K562 (cell line): ENCODE data around the gene PROM2. TPM values are rescaled to one million over a fixed set of nuclear protein-coding genes. Genes with fewer than 3 reads are reported as not detected.

ENCODE experiments used
- ATAC-seq: fragments of 200-7000 bp; cut with Tn5 transposase; 3 replicates; pipeline ENCODE4 v1.9.1; 2020; ENCODE audit warnings: moderate library complexity
- BruUV-seq: library from RNA; stranded (reverse); fragments of 400-500 nt; replicated peaks from 2 replicates; lab custom pipeline; 2021; lab: Mats Ljungman, UMichigan
- CTCF ChIA-PET: fragments of 300-600 bp; formaldehyde crosslinking; extraction: SDS; loops from one replicate; lab custom pipeline; 2021; ENCODE audit warnings: low intra/inter-chr PET ratio; lab: Yijun Ruan, JAX
- POLR2A ChIA-PET: fragments of 300-600, 350-650 bp; sonication (Branson Sonifier 250); formaldehyde crosslinking; extraction: SDS; loops from one replicate; lab custom pipeline; 2021; ENCODE audit warnings: antibody characterized with exemption, inconsistent platforms; lab: Yijun Ruan, JAX
- DNase-seq, 4 experiments: peaks; one replicate each; pipeline versions ENCODE4 v3.0.0 to v3.0.0-alpha.2; 2011 to 2018; ENCODE audit warnings: low spot score in 3 of 4, mixed read lengths in 3 of 4; ENCODE audit errors: extremely low read depth in 1 of 4
- FAIRE-seq: peaks from 2 replicates; lab custom pipeline; 2011; peaks lifted over from hg19 to GRCh38; lab: Jason Lieb, UNC
- H2AFZ ChIP-seq: 2 replicates; pipeline ENCODE4 v1.6.0; 2011; ENCODE audit warnings: low read depth, low read length, control low read depth, inconsistent platforms
- H3K27ac ChIP-seq: fragments of 200-600 bp; 3 replicates; pipeline ENCODE4 v1.8.0; 2011; ENCODE audit warnings: low read depth, mild to moderate bottlenecking, control low read depth, inconsistent platforms, low read length, moderate library complexity, mixed read lengths; ENCODE audit errors: extremely low read depth
- H3K27me3 ChIP-seq, 2 experiments: fragments of 300-600 bp in 1 of 2; 2 replicates in 1 of 2; 3 replicates in 1 of 2; pipeline versions ENCODE4 v1.6.0 to v1.8.0; 2011; ENCODE audit warnings: inconsistent platforms in 2 of 2, low read length in 2 of 2, mild to moderate bottlenecking in 1 of 2, mixed read lengths in 1 of 2, moderate library complexity in 1 of 2; ENCODE audit not compliant: control insufficient read depth in 2 of 2, insufficient read depth in 2 of 2
- H3K36me3 ChIP-seq: fragments of 300-600 bp; 3 replicates; pipeline ENCODE4 v1.8.0; 2011; ENCODE audit warnings: mild to moderate bottlenecking, low read length, inconsistent platforms; ENCODE audit not compliant: control insufficient read depth, insufficient read depth
- H3K4me1 ChIP-seq, 2 experiments: fragments of 200-600 bp in 1 of 2; replicated peaks in 1 of 2; 2 replicates in 1 of 2; 3 replicates in 1 of 2; pipeline versions ENCODE4 v1.5.1 to v1.8.0; 2011; ENCODE audit warnings: inconsistent platforms in 2 of 2, low read length in 2 of 2, mild to moderate bottlenecking in 1 of 2, mixed read lengths in 1 of 2, moderate library complexity in 1 of 2; ENCODE audit not compliant: control insufficient read depth in 2 of 2, insufficient read depth in 2 of 2
- H3K4me2 ChIP-seq: 2 replicates; pipeline ENCODE4 v1.6.1; 2011; ENCODE audit warnings: low read length, control low read depth, inconsistent platforms, mixed read lengths; ENCODE audit not compliant: insufficient read depth
- H3K4me3 ChIP-seq: fragments of 200-600 bp; sonication (generic), shearing (Covaris generic); 2 replicates; pipeline ENCODE4 v1.5.1; 2016; ENCODE audit warnings: control low read depth, inconsistent platforms
- H3K79me2 ChIP-seq: fragments of 200-600 bp; 3 replicates; pipeline ENCODE4 v1.8.0; 2011; ENCODE audit warnings: low read length, inconsistent platforms; ENCODE audit not compliant: control insufficient read depth, insufficient read depth
- H3K9ac ChIP-seq, 2 experiments: 2 replicates each; pipeline versions ENCODE4 v1.6.0 to v1.6.1; 2011; ENCODE audit warnings: low read depth in 2 of 2, low read length in 2 of 2, control low read depth in 1 of 2, inconsistent platforms in 1 of 2, mild to moderate bottlenecking in 1 of 2, mixed read lengths in 1 of 2; ENCODE audit not compliant: insufficient read depth in 1 of 2
- H3K9me1 ChIP-seq: one replicate; pipeline ENCODE4 v1.6.0; 2011; ENCODE audit warnings: inconsistent platforms, mild to moderate bottlenecking, low read length, moderate library complexity; ENCODE audit not compliant: control insufficient read depth, insufficient read depth
- H3K9me3 ChIP-seq: replicated peaks from 2 replicates; pipeline ENCODE4 v1.5.1; 2011; ENCODE audit warnings: low read depth, low read length, inconsistent platforms; ENCODE audit not compliant: control insufficient read depth, insufficient read depth
- H4K20me1 ChIP-seq: replicated peaks from 2 replicates; pipeline ENCODE4 v1.6.1; 2011; ENCODE audit warnings: low read length, inconsistent platforms, mixed read lengths; ENCODE audit not compliant: control insufficient read depth, insufficient read depth
- BDP1 ChIP-seq: IDR thresholded peaks from 3 replicates; pipeline ENCODE4 v1.6.1; 2011; ENCODE audit not compliant: insufficient read length, insufficient read depth
- CHAMP1 ChIP-seq: fragments of 450-650 bp; IDR thresholded peaks from 2 replicates; pipeline ENCODE4 v1.6.1; 2016; ENCODE audit warnings: mild to moderate bottlenecking
- CTCF ChIP-seq, 3 experiments: IDR thresholded peaks in 2 of 3; conservative IDR thresholded peaks in 1 of 3; 2 replicates each; pipeline ENCODE4 v1.5.1; 2011 to 2012; ENCODE audit warnings: low read length in 3 of 3, mild to moderate bottlenecking in 3 of 3, control low read depth in 2 of 3, improper control_type of control experiment in 1 of 3, inconsistent platforms in 1 of 3, low read depth in 1 of 3, mixed read lengths in 1 of 3, moderate library complexity in 1 of 3; ENCODE audit not compliant: insufficient read depth in 2 of 3
- ILK ChIP-seq: fragments of 450-650 bp; IDR thresholded peaks from 2 replicates; pipeline ENCODE4 v1.6.1; 2016; ENCODE audit warnings: missing genetic modification characterization, low read depth, mild to moderate bottlenecking, missing compliant biosample characterization, moderate library complexity, borderline replicate concordance
- NFIX ChIP-seq: fragments of 250-450 bp; sonication (Bioruptor Pico); IDR thresholded peaks from 2 replicates; pipeline ENCODE4 v1.4.0; 2020; ENCODE audit warnings: low read depth, mild to moderate bottlenecking, moderate library complexity
- NR2C1 ChIP-seq, 2 experiments: fragments of 450-650 bp; IDR thresholded peaks; 2 replicates each; pipeline ENCODE4 v1.6.1; 2017; ENCODE audit warnings: mild to moderate bottlenecking in 2 of 2, antibody characterized with exemption in 1 of 2, inconsistent platforms in 1 of 2, missing compliant biosample characterization in 1 of 2, missing genetic modification characterization in 1 of 2
- RAD21 ChIP-seq, 2 experiments: fragments of 250-450 bp in 1 of 2; fragments of 450-650 bp in 1 of 2; sonication (Bioruptor Pico) in 1 of 2; formaldehyde crosslinking in 1 of 2; IDR thresholded peaks in 1 of 2; conservative IDR thresholded peaks in 1 of 2; 2 replicates each; pipeline versions ENCODE4 v1.4.0 to v1.8.0; 2020 to 2022; ENCODE audit warnings: mild to moderate bottlenecking in 2 of 2, moderate library complexity in 1 of 2
- SMAD1 ChIP-seq: fragments of 150-350 bp; IDR thresholded peaks from 2 replicates; pipeline ENCODE4 v1.6.1; 2014; ENCODE audit warnings: low read length, low read depth; ENCODE audit not compliant: partially characterized antibody
- SMC3 ChIP-seq: conservative IDR thresholded peaks from 2 replicates; pipeline ENCODE4 v1.6.1; 2011; ENCODE audit warnings: low read depth, low read length, improper control_type of control experiment; ENCODE audit not compliant: insufficient read depth
- SOX6 ChIP-seq: fragments of 450-650 bp; IDR thresholded peaks from 2 replicates; pipeline ENCODE4 v1.6.1; 2014; ENCODE audit warnings: mild to moderate bottlenecking
- SREBF1 ChIP-seq: fragments of 150-350 bp; IDR thresholded peaks from 2 replicates; pipeline ENCODE4 v1.6.1; 2014; ENCODE audit warnings: antibody characterized with exemption, low read depth, low read length, borderline replicate concordance
- SREBF2 ChIP-seq: sonication (generic); formaldehyde crosslinking; IDR thresholded peaks from 2 replicates; pipeline ENCODE4 v1.4.0; 2020; ENCODE audit warnings: mild to moderate bottlenecking, missing genetic modification reagents
- ZNF431 ChIP-seq: sonication (generic); formaldehyde crosslinking; IDR thresholded peaks from 2 replicates; pipeline ENCODE4 v1.8.0; 2022; ENCODE audit warnings: mild to moderate bottlenecking, missing genetic modification reagents
- ZNF76 ChIP-seq: fragments of 250-450 bp; sonication (Bioruptor Pico); IDR thresholded peaks from 2 replicates; pipeline ENCODE4 v1.4.0; 2020; ENCODE audit warnings: mild to moderate bottlenecking, moderate library complexity, borderline replicate concordance
- WGBS: fragments of 100-300 bp; shearing (Covaris generic); methylation state at CpG from one replicate; pipeline ENCODE4 v1.1.6; 2016; ENCODE audit warnings: low coverage, mixed read lengths; ENCODE audit not compliant: insufficient coverage; ENCODE audit errors: missing lambda C conversion rate; 5-methylcytosine and 5-hydroxymethylcytosine counted together
- in situ Hi-C: fragments of 300-500 bp; cut with MboI; formaldehyde crosslinking; loops from 4 replicates; pipeline ENCODE4 v1.15.0; 2018; ENCODE audit warnings: inconsistent platforms, mixed read lengths
- intact Hi-C: fragments of 100-400 bp; cut with micrococcal nuclease; formaldehyde crosslinking; loops from 2 replicates; pipeline ENCODE4 v1.14.2; 2022
- polyA plus RNA-seq, 8 experiments: library from polyadenylated mRNA; depleted of rRNA in 4 of 8; stranded (reverse) in 5 of 8; unstranded in 3 of 8; fragments of >200 nt; fragmentation: Nextera tagmentation in 2 of 8; fragmentation: Illumina TruSeq in 1 of 8; extraction: Ambion mirVana in 2 of 8; extraction: Trizol in 1 of 8; gene quantifications; 2 replicates each; pipeline versions ENCODE4 v1.2.1 to v1.2.3, GENCODE V29; 2011 to 2014; ENCODE audit warnings: inconsistent platforms in 1 of 8, missing spikeins in 1 of 8
- total RNA-seq, 7 experiments: library from RNA; depleted of rRNA in 6 of 7; stranded (reverse); fragments of >200 nt in 6 of 7; fragmentation: Illumina TruSeq in 2 of 7; extraction: Trizol in 2 of 7; gene quantifications; 2 replicates each; pipeline versions ENCODE4 v1.2.1 to v1.2.3, GENCODE V29; 2011 to 2021; ENCODE audit warnings: low replicate concordance in 1 of 7

PROM2 gene
- total and polyA plus RNA-seq, 9 of the 15 experiments (the other 6 are each of a cell fraction or from before 2014, with no cell fraction given), result not detected

- TF ChIP-seq SMC3, result peak; percentile 55
- peak; percentile 60 to 66 (median 62) for TF ChIP-seq CTCF (IDR thresholded peaks at IDR 0.05 in 2 of 3, conservative IDR thresholded peaks at IDR 0.05 in 1 of 3; ENCODE audit: insufficient read depth in 2 of 3, low read depth in 1 of 3, low read length in 3 of 3)
- no peak for TF ChIP-seq NFIX
- TF ChIP-seq RAD21 (CRISPR knock-in tag; conservative IDR thresholded peaks at IDR 0.05 in 1 of 2, IDR thresholded peaks at IDR 0.05 in 1 of 2), result peak; percentile 28 to 65; a peak in 2 of 4 replicates
- TF ChIP-seq SREBF2, result no peak
- TF ChIP-seq, all 486 proteins: peak for 5
These were observed 40.8 kb downstream of the PROM2 start (continued) for GRCh38 chr2:95314964-95315611.

- no peak overlapping the region for H2AFZ ChIP-seq
- no peak for ATAC-seq
- H3K27me3 ChIP-seq, result peaks cover 6 to 75% of the 10 kb centered on the region in 2 experiments; a peak in 4 of 5 replicates
- in situ Hi-C loops (no loop called here), intact Hi-C loops (loop anchor here (1.0 kb wide), 1 partner anchor 85 kb away; no protein-coding TSS in a partner anchor)
- no peak for FAIRE-seq
- ChIA-PET POLR2A (no interaction called here), CTCF (interaction anchor here (1.3 to 1.4 kb wide), 2 partner anchors 84 to 239 kb away, joined by 3 to 6 read pairs; no protein-coding TSS in a partner anchor)
- H3K9ac ChIP-seq, result no peak overlapping the region
- H4K20me1 ChIP-seq, result peaks cover 9% of the 10 kb centered on the region
- H3K4me2 ChIP-seq, result no peak overlapping the region
- H3K4me1 ChIP-seq, result peaks cover 0 to 5% of the 10 kb centered on the region in 2 experiments; a peak in 1 of 5 replicates
- H3K4me3 ChIP-seq, result no peak overlapping the region
- no peak for DNase-seq
- WGBS, result 0% methylated on average over 13 of the region's 19 CpGs
- no peaks in the 10 kb centered on the region for H3K9me3 ChIP-seq
- no peaks in the 10 kb centered on the region for H3K79me2 ChIP-seq
- BruUV-seq, result no TSS peak
- H3K36me3 ChIP-seq, result no peaks in the 10 kb centered on the region
- H3K9me1 ChIP-seq, result no peaks in the 10 kb centered on the region
- H3K27ac ChIP-seq, result no peak overlapping the region
- no peak for TF ChIP-seq SOX6
- no peak for TF ChIP-seq BDP1
- TF ChIP-seq ZNF76 (CRISPR knock-in tag), result no peak
- no peak for TF ChIP-seq CHAMP1
- no peak for TF ChIP-seq ZNF431 (CRISPR knock-in tag)
- TF ChIP-seq NR2C1 (IDR thresholded peaks at IDR 0.05), result no peak
- no peak for TF ChIP-seq NR2C1 (tag; IDR thresholded peaks at IDR 0.05)
- no peak for TF ChIP-seq SMAD1
- no peak for TF ChIP-seq ILK (tag)
- TF ChIP-seq SREBF1, result no peak
These were observed 41.7 kb downstream of the PROM2 start for GRCh38 chr2:95315801-95316411.
